ENCODE measurements around the gene P2RX3. TPM values are rescaled to one million over a fixed set of nuclear protein-coding genes. Genes with fewer than 3 reads are reported as not detected.

The P2RX3 gene
- total and polyA plus RNA-seq, 2 of the 8 experiments (the other 6 are each of a cell fraction or from before 2014, with no cell fraction given): 0.45 to 0.47 TPM

GRCh38 chr11:57357856-57358255, 19.7 kb downstream of the P2RX3 start:
- no peak overlapping the region for H4K8ac ChIP-seq (ENCODE audit: extremely low read depth, insufficient read depth, low read length)
- H4K5ac ChIP-seq (ENCODE audit: insufficient read length, low read depth, low read length): no peak overlapping the region
- no peak overlapping the region for H3K27ac ChIP-seq (ENCODE audit: low read depth, low read length)
- no peak overlapping the region for H3K56ac ChIP-seq (replicated peaks; ENCODE audit: insufficient read length, low read depth, low read length)
- no peaks in the 10 kb centered on the region; the same call in 1 of the 2 replicates for H3K23me2 ChIP-seq (ENCODE audit: low read depth, low read length)
- ChIA-PET CTCF (ENCODE audit: partially characterized antibody) (interaction anchor here (1.1 to 2.7 kb wide), 9 partner anchors 9 to 169 kb away, joined by 3 to 13 read pairs (median 5); no protein-coding TSS in a partner anchor), POLR2A (ENCODE audit: partially characterized antibody) (interaction anchor here (1.3 to 1.6 kb wide), 2 partner anchors 22 to 48 kb away, joined by 3 to 5 read pairs; partner anchors contain the start of gene SSRP1)
- H3K36me3 ChIP-seq (ENCODE audit: control insufficient read depth in 2 of 4, insufficient read depth in 4 of 4, low read length in 3 of 4): no peaks in the 10 kb centered on the region
- no peaks in the 10 kb centered on the region for H3K9me3 ChIP-seq (ENCODE audit: insufficient read depth in 2 of 2, low read depth in 1 of 2, low read length in 1 of 2)
- FAIRE-seq (no peak), DNase-seq (ENCODE audit: low read depth in 1 of 2, low spot score in 2 of 2) (no peak)
- 78% methylated on average over 6 of the region's 6 CpGs; no CpG with 5 or more reads in 1 of the 2 experiments for WGBS, 2 experiments (ENCODE audit: extremely low coverage in 1 of 2, insufficient coverage in 1 of 2, insufficient read length in 1 of 2, insufficient replicate concordance in 2 of 2, low coverage in 1 of 2, low lambda C conversion rate in 2 of 2, missing lambda C conversion rate in 1 of 2)
- H3K79me1 ChIP-seq (ENCODE audit: low read depth, low read length): no peaks in the 10 kb centered on the region
- no peak for TF ChIP-seq CHD1 (IDR thresholded peaks at IDR 0.05; ENCODE audit: low read depth, low read length)
- no peak for TF ChIP-seq MAFK (IDR thresholded peaks at IDR 0.05; ENCODE audit: low read depth, low read length)
- TF ChIP-seq GABPA (IDR thresholded peaks at IDR 0.05; ENCODE audit: borderline replicate concordance, insufficient read depth, low read length): no peak
- TF ChIP-seq MAX (IDR thresholded peaks at IDR 0.05): no peak
- no peak for TF ChIP-seq SUZ12 (IDR thresholded peaks at IDR 0.05; ENCODE audit: low read length)
- TF ChIP-seq CEBPB (IDR thresholded peaks at IDR 0.05; ENCODE audit: low read depth, low read length): no peak
- no peak for TF ChIP-seq SIX5 (IDR thresholded peaks at IDR 0.05; ENCODE audit: low read depth, low read length)
- no peaks in the 10 kb centered on the region; a peak in 1 of 7 replicates for H3K27me3 ChIP-seq (replicated peaks in 1 of 4; ENCODE audit: control insufficient read depth in 3 of 4, extremely low read depth in 1 of 4, insufficient read depth in 3 of 4, low read length in 3 of 4)
- H3K4me1 ChIP-seq (replicated peaks in 1 of 4; ENCODE audit: control insufficient read depth in 3 of 4, insufficient read depth in 4 of 4, low read length in 3 of 4): peaks cover 0 to 6% (median 3%) of the 10 kb centered on the region in 4 experiments; a peak in 4 of 7 replicates
- H2AK5ac ChIP-seq (ENCODE audit: low read depth, low read length): no peak overlapping the region
- no peak overlapping the region for H3K23ac ChIP-seq (ENCODE audit: insufficient read length)
- no peak overlapping the region for H4K91ac ChIP-seq (replicated peaks; ENCODE audit: insufficient read length, low read length)
- H3K4ac ChIP-seq (replicated peaks; ENCODE audit: insufficient read length, low read depth, low read length): no peak overlapping the region
- no peak overlapping the region for H3K14ac ChIP-seq (ENCODE audit: insufficient read length)
- H3K18ac ChIP-seq (ENCODE audit: extremely low read depth, low read length): no peak overlapping the region
- no peak overlapping the region for H2BK20ac ChIP-seq (ENCODE audit: low read length)
- H3K79me2 ChIP-seq (ENCODE audit: control insufficient read depth in 1 of 2, insufficient read depth in 2 of 2, low read length in 2 of 2): no peaks in the 10 kb centered on the region
- no peak overlapping the region for H2BK5ac ChIP-seq (ENCODE audit: low read depth, low read length)
- H4K20me1 ChIP-seq (replicated peaks in 1 of 2; ENCODE audit: control insufficient read depth in 1 of 2, insufficient read depth in 2 of 2, low read length in 2 of 2): no peaks in the 10 kb centered on the region
- no peak overlapping the region for H2BK120ac ChIP-seq (replicated peaks; ENCODE audit: low read depth, low read length)
- no peak overlapping the region for H3K4me2 ChIP-seq (ENCODE audit: insufficient read depth in 1 of 2, low read depth in 2 of 2, low read length in 2 of 2)
- H2AFZ ChIP-seq (ENCODE audit: low read length): no peak overlapping the region
- no peak overlapping the region for H3K4me3 ChIP-seq (ENCODE audit: extremely low read depth in 1 of 4, insufficient read depth in 2 of 4, low read depth in 3 of 4, low read length in 4 of 4)
- no peak overlapping the region for H2BK12ac ChIP-seq (ENCODE audit: low read depth, low read length)
- H2BK15ac ChIP-seq (ENCODE audit: low read length): 0 out of 2 replicates have a peak overlapping the region, but pooled peaks have one; percentile 16
- H3K9ac ChIP-seq (replicated peaks in 1 of 4; ENCODE audit: extremely low read depth in 1 of 4, low read depth in 3 of 4, low read length in 3 of 4): no peak overlapping the region

Measured in H1 (cell line).